RWPE1 (cell line): ENCODE measurements around the gene FTCD.

ENCODE experiments used
- CTCF ChIA-PET: fragments of 350-600 bp; sonication (Branson Sonifier 250); formaldehyde crosslinking; extraction: SDS; loops from one replicate; lab custom pipeline; 2021; lab: Yijun Ruan, JAX
- POLR2A ChIA-PET: fragments of 400-600 bp; formaldehyde crosslinking; extraction: SDS; loops from one replicate; lab custom pipeline; 2020; ENCODE audit warnings: antibody characterized with exemption; ENCODE audit not compliant: low non-redundant PET; lab: Yijun Ruan, JAX
- DNase-seq: peaks from one replicate; pipeline ENCODE4 v3.0.0; 2012; ENCODE audit warnings: low spot score
- H3K27ac ChIP-seq: fragments of 450-650 bp; 2 replicates; pipeline ENCODE4 v1.5.1; 2017
- CTCF ChIP-seq: fragments of 450-650 bp; conservative IDR thresholded peaks from 2 replicates; pipeline ENCODE4 v1.5.1; 2017; ENCODE audit warnings: low read depth, mild to moderate bottlenecking

The FTCD gene

GRCh38 chr21:46129846-46130651 lies 25.3 kb downstream of the FTCD start:
- POLR2A ChIA-PET: interaction anchor here (0.6 kb wide), 1 partner anchor 237 kb away, joined by 4 read pairs; no protein-coding TSS in a partner anchor
- TF ChIP-seq CTCF: no peak
- CTCF ChIA-PET: no interaction called here
- DNase-seq: no peak
- no peak overlapping the region for H3K27ac ChIP-seq

- H3K27ac ChIP-seq: no peak overlapping the region
- ChIA-PET POLR2A (no interaction called here), CTCF (no interaction called here)
- TF ChIP-seq CTCF: no peak
- no peak for DNase-seq
These were observed 26.3 kb downstream of the FTCD start for GRCh38 chr21:46128933-46129571.

- ChIA-PET CTCF (no interaction called here), POLR2A (no interaction called here)
- H3K27ac ChIP-seq: no peak overlapping the region
- no peak for TF ChIP-seq CTCF
- no peak for DNase-seq
These were observed 27.1 kb downstream of the FTCD start for GRCh38 chr21:46128106-46128932.

- ChIA-PET POLR2A (no interaction called here), CTCF (no interaction called here)
- DNase-seq: no peak
- TF ChIP-seq CTCF: no peak
- H3K27ac ChIP-seq: no peak overlapping the region
These were observed 27.9 kb downstream of the FTCD start for GRCh38 chr21:46127239-46128105.

GRCh38 chr21:46126309-46127238 lies 28.8 kb downstream of the FTCD start:
- no peak for TF ChIP-seq CTCF
- CTCF ChIA-PET: no interaction called here

More at GRCh38 chr21:46126309-46127238, 28.8 kb downstream of the FTCD start:
- H3K27ac ChIP-seq: no peak overlapping the region
- DNase-seq: no peak
- POLR2A ChIA-PET: no interaction called here
